ENCODE data around the gene SLC8B1.
"Not testable (repeated sequence)": the region's sequence is repeated elsewhere in the genome, so short reads cannot be mapped to it uniquely, and the experiment has no call there.

SLC8B1 gene

DNA sequence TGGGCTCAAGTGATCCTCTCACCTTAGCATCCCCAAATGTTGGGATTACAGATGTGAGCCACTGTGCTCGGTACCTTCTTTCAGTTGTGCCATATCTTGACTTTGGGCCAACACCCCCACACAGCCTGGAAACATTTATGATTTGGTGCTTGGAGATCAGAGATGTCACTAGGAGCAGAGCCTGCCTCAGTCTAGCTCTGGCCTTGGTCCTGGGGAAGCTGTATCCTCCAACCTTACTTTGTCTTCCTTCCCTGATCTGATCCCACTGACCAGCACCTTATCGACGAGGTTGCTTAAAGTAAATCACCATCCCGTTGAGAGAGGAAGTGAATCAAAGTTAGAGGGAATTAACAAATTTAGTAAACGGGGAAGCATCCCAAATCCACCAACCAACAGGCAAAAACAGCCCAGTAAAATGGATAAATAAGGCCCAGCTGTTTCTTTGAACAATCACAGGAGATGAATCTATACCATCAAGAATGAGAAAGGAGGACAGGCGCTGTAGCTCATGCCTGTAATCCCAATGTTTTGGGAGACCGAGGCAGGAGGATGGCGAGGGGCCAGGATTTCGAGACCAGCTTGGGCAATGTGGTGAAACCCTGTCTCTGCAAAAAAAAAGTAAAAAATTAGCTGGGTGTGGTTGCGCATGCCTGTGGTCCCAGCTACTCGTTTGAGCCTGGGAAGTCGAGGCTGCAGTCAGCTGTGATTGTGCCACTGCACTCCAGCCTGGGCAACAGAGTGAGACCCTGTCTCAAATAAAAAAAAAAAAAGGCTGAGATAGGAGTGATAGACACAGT, 26.9 kb upstream of the SLC8B1 start:
- no peak overlapping the region for H3K27ac ChIP-seq
- no peaks in the 10 kb centered on the region for H3K27me3 ChIP-seq (replicated peaks)
- H3K4me3 ChIP-seq (ENCODE audit: low read depth, low read length), result no peak overlapping the region
- DNase-seq, result no peak
- no peak for TF ChIP-seq CTCF (IDR thresholded peaks at IDR 0.05; ENCODE audit: low read depth, low read length, missing control alignments)
- in situ Hi-C loops (cut with HindIII; ENCODE audit: low pct_ligation_motif_present, low sequenced_read_pairs), result no loop called here
- H3K36me3 ChIP-seq (replicated peaks), result no peaks in the 10 kb centered on the region

DNA sequence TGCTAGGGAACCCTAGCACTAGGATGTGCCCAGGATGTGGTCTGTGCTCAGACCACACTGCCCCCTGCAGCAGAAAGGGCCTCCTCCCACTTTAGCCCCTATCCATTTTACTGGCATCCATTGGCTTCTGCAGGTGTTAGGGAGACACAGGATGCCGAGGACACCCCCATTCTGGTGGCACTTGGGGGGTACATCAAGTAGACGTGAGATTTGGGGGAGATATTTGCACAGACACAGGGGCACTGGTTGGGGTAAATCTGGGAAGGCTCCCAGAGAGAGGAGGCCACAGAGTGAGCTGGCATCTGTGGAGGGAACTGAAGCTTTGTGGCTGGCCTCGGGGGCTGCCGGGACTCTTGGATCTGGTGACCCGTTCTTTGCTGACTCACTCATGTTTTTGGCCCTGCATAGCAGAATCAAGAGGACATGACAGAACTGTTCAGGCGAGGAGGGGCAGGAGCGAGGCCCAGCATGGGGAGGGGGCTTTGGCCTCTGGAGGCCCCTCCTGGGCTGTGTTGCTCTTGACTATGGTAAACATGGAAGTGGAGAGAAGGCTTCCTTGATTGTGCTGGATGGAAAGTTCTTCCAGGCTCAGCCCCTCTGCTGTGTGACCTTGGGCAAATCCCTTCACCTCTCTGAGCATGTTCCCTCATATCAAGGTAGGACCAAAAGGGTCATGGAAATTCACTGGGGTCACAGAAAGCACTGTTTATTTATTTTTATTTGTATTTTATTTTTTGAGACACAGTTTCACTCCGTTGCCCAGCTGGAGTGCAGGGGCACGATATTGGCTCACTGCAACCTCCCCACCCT, 25.2 kb upstream of the SLC8B1 start:
- in situ Hi-C loops (cut with HindIII; ENCODE audit: low pct_ligation_motif_present, low sequenced_read_pairs), result no loop called here
- no peaks in the 10 kb centered on the region for H3K36me3 ChIP-seq (replicated peaks)
- H3K27me3 ChIP-seq (replicated peaks), result no peaks in the 10 kb centered on the region
- DNase-seq, result peak; percentile 6
- peak; percentile 48 for TF ChIP-seq CTCF (IDR thresholded peaks at IDR 0.05; ENCODE audit: low read depth, low read length, missing control alignments)
- no peak overlapping the region for H3K27ac ChIP-seq
- H3K4me3 ChIP-seq (ENCODE audit: low read depth, low read length), result peak overlapping the region; percentile 92

GRCh38 chr12:113359133-113359938, 24.4 kb upstream of the SLC8B1 start:
- no peaks in the 10 kb centered on the region for H3K36me3 ChIP-seq (replicated peaks)
- peak overlapping the region; percentile 92 for H3K4me3 ChIP-seq (ENCODE audit: low read depth, low read length)
- no peaks in the 10 kb centered on the region for H3K27me3 ChIP-seq (replicated peaks)
- TF ChIP-seq CTCF (IDR thresholded peaks at IDR 0.05; ENCODE audit: low read depth, low read length, missing control alignments), result no peak
- in situ Hi-C loops (cut with HindIII; ENCODE audit: low pct_ligation_motif_present, low sequenced_read_pairs), result no loop called here
- H3K27ac ChIP-seq, result no peak overlapping the region
- DNase-seq, result no peak

DNA sequence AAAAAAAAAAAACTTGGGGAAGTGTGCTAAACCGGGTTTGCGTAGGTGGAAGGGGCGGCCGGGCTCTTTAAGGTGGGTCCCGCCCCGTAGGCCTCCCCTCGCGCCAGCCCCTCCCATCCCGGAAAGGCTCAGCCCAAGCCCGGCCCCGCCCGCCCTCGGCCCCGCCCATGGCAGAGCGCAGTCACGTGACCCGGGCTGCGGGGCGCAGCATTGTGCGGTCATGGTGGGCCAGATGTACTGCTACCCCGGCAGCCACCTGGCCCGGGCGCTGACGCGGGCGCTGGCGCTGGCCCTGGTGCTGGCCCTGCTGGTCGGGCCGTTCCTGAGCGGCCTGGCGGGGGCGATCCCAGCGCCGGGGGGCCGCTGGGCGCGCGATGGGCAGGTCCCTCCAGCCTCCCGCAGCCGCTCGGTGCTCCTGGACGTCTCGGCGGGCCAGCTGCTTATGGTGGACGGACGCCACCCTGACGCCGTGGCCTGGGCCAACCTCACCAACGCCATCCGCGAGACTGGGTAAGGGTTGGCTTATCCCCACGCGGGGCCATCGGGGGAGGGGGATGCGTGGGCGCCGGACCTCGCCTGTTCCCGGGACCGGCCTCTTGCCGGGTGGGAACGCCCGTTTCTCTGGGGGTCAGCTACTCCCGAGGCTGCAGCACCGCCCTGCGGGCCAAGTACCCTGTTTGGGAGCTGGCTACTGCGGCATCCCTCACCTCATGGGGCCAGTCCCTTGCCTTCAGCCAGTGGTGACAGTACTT, 23.6 kb upstream of the SLC8B1 start, which contains the start of gene PLBD2:
TSS of gene PLBD2 (plus strand) at position 207 of the 752 bp plus-strand sequence. CDS start at position 221, 14 bp downstream.
- peak; percentile 86 for DNase-seq
- TF ChIP-seq CTCF (IDR thresholded peaks at IDR 0.05; ENCODE audit: low read depth, low read length, missing control alignments), result peak; percentile 28
- H3K36me3 ChIP-seq (replicated peaks), result no peaks in the 10 kb centered on the region
- H3K27ac ChIP-seq, result peak within 1 kb of the TSS; percentile 17
- in situ Hi-C loops (cut with HindIII; ENCODE audit: low pct_ligation_motif_present, low sequenced_read_pairs), result no loop called here
- no peaks in the 10 kb centered on the region for H3K27me3 ChIP-seq (replicated peaks)
- peak within 1 kb of the TSS; percentile 92 for H3K4me3 ChIP-seq (ENCODE audit: low read depth, low read length)

- H3K27me3 ChIP-seq (replicated peaks); H3K4me3 ChIP-seq (ENCODE audit: low read depth, low read length); H3K36me3 ChIP-seq (replicated peaks); DNase-seq; H3K27ac ChIP-seq; in situ Hi-C loops (cut with HindIII; ENCODE audit: low pct_ligation_motif_present, low sequenced_read_pairs): not testable (repeated sequence)
These were observed 19.3 kb upstream of the SLC8B1 start for GRCh38 chr12:113354192-113354591.
